Mucosa of descending colon (tissue), 3 donors: ENCODE results near the gene MRTFB. TPM values are rescaled to one million over a fixed set of nuclear protein-coding genes. Genes with fewer than 3 reads are reported as not detected.
A peak's percentile ranks its signal among the peaks of the same experiment; 100 is the strongest.

Source experiments
- ATAC-seq: fragments of 200-7000 bp; cut with Tn5 transposase; one replicate; pipeline ENCODE4 v1.9.1; 2020; ENCODE audit warnings: mild to moderate bottlenecking, moderate library complexity
- DNase-seq, 3 donors: peaks; one replicate each; pipeline ENCODE4 v3.0.0-alpha.2; 2020
- H3K36me3 ChIP-seq: fragments of 200-600 bp; one replicate; pipeline ENCODE4 v1.8.0; 2021; ENCODE audit warnings: low read depth, mild to moderate bottlenecking
- H3K4me1 ChIP-seq: fragments of 200-600 bp; one replicate; pipeline ENCODE4 v1.8.0; 2021; ENCODE audit warnings: low read depth, mild to moderate bottlenecking
- H3K4me3 ChIP-seq: fragments of 200-600 bp; one replicate; pipeline ENCODE4 v1.8.0; 2021; ENCODE audit warnings: mild to moderate bottlenecking
- H3K9me3 ChIP-seq: fragments of 200-600 bp; one replicate; pipeline ENCODE4 v1.8.0; 2021; ENCODE audit warnings: mild to moderate bottlenecking
- CTCF ChIP-seq: fragments of 200-600 bp; IDR thresholded peaks from one replicate; pipeline ENCODE4 v1.8.0; 2022; ENCODE audit warnings: antibody characterized with exemption, mild to moderate bottlenecking
- intact Hi-C, 2 donors: fragments of 100-400 bp; cut with DNase I in 1 of 2; cut with micrococcal nuclease in 1 of 2; formaldehyde crosslinking; loops; one replicate each; pipeline versions ENCODE4 v1.11.0 to v1.11.1; 2022; cut with DNase I, micrococcal nuclease
- total RNA-seq, 3 donors: library from RNA; stranded (reverse); fragmentation: NEBNext Ultra II Directional in 2 of 3; extraction: Animal tissue kit (Norgen Biotek cat#: 25700) in 2 of 3; gene quantifications; one replicate each; pipeline versions ENCODE4 v1.2.1 to v1.2.4, GENCODE V29; 2021 to 2023
- donor health status: DM: no; HTN: no; CAD: no; lungs with moderate emphysema.
- donor health status: DM: no; HTN: no; CAD: no.
- donor health status: DM: no; HTN: yes; CAD: no.

Gene MRTFB
- total RNA-seq, 3 donors from 2014 or later: 40.0 to 49.9 (median 40.0) TPM

DNA sequence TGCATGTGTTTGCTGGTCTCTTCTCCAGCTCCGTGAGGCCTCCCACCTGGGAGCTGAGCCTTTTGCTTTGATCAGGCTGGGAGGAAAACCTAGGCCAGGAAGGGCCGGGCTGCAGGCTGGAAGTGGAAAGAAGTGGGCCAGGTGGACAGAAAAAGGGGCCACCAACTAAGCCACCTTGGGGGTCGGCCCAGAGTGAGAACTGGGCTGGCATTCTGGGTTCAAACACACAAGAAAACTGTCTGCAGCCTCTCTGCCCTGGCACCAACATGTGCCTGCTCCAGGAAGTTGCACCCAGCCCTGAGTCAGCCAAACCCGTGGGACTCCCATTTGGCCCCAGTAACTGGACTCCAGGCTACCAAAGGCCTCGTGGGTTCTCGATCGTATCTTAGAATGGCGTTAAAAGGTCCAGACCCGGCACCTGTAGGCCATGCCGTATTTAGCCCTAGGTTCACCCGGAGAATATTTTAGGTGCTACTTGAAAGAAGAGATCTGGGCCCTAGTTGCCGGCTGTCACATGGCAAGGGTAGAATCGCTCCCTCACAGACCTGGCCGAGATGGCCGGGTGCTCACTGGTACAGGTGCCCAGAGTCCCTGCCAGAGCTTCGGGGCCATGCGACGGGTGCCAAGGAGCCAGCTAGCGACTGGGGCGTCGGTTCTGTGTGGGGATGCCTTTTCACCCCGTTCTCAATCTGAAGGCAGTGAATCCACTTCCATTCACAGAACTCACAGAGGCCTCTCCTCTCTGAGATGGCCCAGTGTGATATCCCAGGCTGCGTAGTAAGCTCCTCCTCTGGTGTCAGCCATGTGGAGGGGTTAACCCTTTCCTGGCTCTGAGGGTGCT lies 236.6 kb downstream of the MRTFB start:
- no peaks in the 10 kb centered on the region for H3K9me3 ChIP-seq
- TF ChIP-seq CTCF: no peak
- ATAC-seq: no peak
- DNase-seq: no peak
- no peak overlapping the region for H3K4me3 ChIP-seq
- H3K4me1 ChIP-seq: no peaks in the 10 kb centered on the region
- intact Hi-C loops: no loop called here
- no peaks in the 10 kb centered on the region for H3K36me3 ChIP-seq

GRCh38 chr16:14308368-14308723 lies 237.2 kb downstream of the MRTFB start:
- intact Hi-C loops: no loop called here
- H3K4me1 ChIP-seq: no peaks in the 10 kb centered on the region
- H3K4me3 ChIP-seq: no peak overlapping the region
- H3K9me3 ChIP-seq: no peaks in the 10 kb centered on the region
- ATAC-seq: no peak
- no peak for DNase-seq
- no peaks in the 10 kb centered on the region for H3K36me3 ChIP-seq
- no peak for TF ChIP-seq CTCF

DNA sequence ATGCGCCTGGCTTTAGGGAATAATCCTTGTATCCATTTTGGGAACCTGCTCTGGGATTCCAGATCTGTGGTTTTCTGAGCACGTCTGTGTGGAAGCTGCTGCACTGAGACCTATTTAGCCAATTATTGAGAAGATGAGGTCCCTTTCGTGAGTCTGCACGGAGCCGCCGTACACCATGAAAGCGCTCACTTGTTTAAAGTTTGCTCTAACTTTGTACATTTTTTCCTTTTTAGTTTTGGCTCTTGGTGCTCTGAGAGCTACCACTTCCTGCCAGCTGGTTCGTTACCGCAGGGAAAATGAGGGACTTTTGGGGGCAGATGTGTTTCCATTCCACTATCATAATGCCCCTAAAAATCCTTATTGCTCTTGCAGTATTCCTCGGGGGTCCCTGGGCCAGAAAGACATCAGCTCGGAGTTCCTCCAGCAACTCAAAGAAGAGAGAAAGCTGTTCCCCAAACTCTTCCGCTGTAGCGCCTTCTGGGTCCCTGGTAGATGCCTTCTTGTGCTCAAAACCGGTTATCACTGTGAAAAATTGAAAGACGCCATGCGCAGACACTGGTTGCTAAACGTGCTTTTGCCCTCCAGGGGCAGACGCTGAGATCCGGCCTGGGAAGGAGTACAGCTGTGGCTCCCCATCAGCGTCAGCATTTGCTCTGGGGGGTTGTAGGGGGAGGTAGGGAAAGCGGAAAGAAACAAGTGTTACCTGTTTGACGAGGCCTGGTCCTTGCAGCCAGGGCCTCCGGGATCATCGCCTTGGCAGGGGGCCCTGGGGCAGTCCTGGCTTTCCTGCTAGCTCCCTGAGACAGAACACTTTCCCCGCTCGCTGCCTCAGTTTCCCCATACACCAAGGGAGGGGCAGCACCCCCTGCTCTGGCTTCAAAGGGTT lies 238.1 kb downstream of the MRTFB start:
- no peak for DNase-seq
- no peak overlapping the region for H3K4me3 ChIP-seq
- no peaks in the 10 kb centered on the region for H3K9me3 ChIP-seq
- TF ChIP-seq CTCF: no peak
- no peaks in the 10 kb centered on the region for H3K36me3 ChIP-seq
- intact Hi-C loops: no loop called here
- peak; percentile 18 for ATAC-seq
- H3K4me1 ChIP-seq: no peaks in the 10 kb centered on the region

DNA sequence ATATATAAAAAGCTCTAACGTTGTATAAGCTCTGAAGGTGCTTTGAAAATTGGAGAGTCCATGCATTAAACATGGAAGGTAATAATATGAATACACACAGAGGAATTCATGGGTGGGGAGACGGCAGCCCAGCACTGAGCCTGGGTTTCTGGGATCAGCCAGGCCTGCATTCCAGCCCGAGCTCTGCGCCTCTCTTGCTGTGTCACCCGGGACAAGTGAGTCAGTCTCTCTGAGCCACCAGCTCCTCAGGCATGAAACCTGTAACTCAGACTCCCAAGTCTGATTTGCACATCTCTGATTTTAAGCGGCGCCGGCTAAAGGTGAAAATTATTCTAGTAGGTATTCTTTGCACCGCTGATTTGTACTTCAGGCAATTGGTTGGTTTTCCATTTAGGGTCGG lies 238.8 kb downstream of the MRTFB start:
- ATAC-seq (no peak), DNase-seq (no peak)
- Histone ChIP-seq H3K4me1 (no peaks in the 10 kb centered on the region), H3K36me3 (no peaks in the 10 kb centered on the region), H3K9me3 (no peaks in the 10 kb centered on the region), H3K4me3 (no peak overlapping the region)
- TF ChIP-seq CTCF: no peak
- intact Hi-C loops: no loop called here

DNA sequence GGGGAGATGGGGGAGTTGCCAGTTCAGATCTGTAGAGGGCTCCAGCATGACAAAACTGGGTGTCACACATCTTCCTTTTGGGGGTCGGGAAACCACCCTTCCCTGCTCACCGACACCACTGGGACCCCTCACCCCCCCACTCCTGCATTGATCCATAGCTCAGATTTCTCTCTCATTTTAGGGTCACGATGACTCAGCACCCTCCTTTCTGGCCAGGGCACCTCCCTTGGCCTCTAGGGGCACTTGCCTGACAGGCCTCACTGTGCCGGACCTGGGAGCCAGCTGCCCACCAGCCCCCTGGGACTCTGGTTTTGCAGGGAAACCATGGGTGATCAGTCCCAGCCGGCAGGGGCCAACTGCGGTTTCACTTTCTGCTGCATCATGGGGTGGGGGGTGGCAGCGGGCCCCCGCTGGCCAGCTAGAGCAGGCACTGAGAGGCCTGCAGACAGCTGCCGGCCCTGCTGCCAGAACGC lies 239.4 kb downstream of the MRTFB start:
- TF ChIP-seq CTCF: no peak
- ATAC-seq (peak; percentile 28), DNase-seq (peak in 1 of 3 donors; percentile 38)
- H3K9me3 ChIP-seq: no peaks in the 10 kb centered on the region
- intact Hi-C loops: no loop called here
- H3K4me3 ChIP-seq: no peak overlapping the region
- no peaks in the 10 kb centered on the region for H3K36me3 ChIP-seq
- H3K4me1 ChIP-seq: no peaks in the 10 kb centered on the region
